GM19025 (cell line): ENCODE data around the gene CCDC38.
"Not testable (repeated sequence)": the region's sequence is repeated elsewhere in the genome, so short reads cannot be mapped to it uniquely, and the experiment has no call there.

ENCODE experiments used
- ATAC-seq: cut with Tn5 transposase; IDR thresholded peaks from one replicate; pipeline ENCODE4 v1.9.1; 2021; ENCODE audit warnings: mild to moderate bottlenecking, low read depth, moderate library complexity; ENCODE audit not compliant: unreplicated experiment

CCDC38 gene

DNA sequence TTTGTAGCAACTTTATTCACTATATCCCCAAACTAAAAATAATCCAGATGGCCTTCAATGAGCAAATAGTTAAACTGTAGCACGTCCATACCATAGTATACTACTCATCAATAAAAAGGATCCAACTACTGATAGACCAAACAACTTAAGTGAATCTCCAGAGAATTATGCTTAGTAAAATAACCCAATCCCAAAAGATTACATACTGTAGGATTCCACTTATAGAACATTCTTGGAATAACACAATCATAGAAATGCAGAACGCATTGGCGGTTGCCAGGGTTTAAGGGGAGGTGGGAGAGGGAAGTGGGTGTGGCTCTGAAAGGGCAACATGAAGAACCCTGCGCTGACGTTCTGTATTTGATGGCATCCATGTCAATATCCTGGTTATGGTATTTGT is 55.1 kb downstream of the CCDC38 start:
- ATAC-seq: no peak

DNA sequence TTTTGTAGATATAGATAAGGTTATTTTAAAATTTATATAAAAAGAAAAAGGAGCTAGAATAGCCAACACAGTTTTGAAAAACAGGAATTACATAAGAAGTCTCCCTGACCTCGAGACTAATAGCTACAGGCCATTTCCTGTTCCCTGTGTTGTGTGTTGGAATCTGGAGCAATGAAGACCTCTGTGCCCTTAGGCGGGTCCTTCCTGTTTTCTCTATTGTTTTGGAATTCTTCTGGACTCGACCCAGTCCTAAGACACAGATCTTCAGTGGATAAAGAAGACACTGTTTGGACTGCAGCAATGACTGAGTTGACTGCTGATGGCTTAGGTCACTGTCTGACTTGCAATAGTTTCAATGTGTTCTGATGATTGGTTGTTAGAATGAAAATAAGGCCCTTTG is 57.4 kb downstream of the CCDC38 start:
- ATAC-seq: no peak

DNA sequence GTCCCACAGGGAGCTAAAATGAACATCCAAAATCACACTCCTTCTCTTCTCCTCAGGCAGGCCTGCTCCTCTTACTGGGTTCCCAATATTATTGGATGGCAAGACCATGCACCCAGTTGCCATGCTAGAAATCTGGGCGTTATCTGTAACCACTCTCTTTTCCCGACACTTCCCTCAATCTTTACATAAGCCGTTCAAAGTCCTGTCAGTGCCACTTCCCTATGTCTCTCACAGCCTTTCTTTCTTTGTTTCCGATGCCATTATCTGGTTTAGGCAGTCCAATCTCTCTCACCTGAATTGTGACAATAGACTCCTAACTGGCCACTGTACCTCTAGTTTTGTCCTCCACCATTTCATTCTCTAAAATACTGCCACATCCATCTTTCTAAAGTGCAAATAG is 59.5 kb downstream of the CCDC38 start:
- no peak for ATAC-seq

DNA sequence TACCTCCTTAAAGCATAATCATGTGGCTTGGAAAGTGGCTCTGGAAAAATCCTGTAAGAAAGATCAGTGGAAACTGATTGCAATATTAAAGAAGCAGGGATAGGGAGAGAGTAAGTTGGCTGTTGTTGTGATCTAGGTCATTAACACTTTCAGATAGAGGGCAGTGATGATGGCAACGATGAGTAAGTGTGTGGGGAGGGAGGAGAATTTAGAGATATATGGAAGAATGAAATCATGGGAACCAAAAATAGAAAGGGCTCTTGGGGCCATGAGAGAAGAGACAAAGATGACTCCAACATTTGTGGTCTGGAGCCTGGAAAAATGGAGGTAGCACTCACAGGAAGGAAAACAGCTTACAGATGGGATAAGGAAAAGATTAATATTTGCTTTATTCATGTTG is 60.3 kb downstream of the CCDC38 start:
- no peak for ATAC-seq

DNA sequence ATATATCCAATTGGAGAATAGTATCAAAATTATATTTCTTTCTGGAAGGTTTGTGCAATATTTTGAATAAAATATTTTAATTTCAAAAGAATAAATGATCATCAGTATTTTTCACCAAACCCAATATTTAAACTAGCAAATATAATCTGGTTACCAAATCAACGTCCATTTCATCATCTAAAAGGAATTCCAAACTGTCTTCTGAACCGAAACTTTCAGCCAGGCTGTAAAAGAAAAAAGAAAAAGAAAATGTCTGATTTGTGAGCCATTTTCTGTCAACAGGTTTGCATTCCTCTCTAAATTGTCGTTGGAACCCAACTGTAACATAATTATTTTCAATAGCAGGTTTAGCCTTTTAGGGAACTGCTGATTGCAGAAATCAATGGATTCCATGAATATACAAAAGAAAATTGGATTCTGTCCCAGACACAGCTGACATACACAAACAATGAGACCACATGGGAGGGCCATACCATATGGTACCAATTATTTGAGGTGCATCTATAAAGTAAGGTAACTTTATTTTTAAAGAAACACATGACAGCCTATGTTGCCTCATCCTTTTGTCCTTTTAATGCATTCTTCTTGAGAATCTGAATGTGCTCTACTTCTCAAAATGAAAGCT is 61.0 kb downstream of the CCDC38 start:
- no peak for ATAC-seq

DNA sequence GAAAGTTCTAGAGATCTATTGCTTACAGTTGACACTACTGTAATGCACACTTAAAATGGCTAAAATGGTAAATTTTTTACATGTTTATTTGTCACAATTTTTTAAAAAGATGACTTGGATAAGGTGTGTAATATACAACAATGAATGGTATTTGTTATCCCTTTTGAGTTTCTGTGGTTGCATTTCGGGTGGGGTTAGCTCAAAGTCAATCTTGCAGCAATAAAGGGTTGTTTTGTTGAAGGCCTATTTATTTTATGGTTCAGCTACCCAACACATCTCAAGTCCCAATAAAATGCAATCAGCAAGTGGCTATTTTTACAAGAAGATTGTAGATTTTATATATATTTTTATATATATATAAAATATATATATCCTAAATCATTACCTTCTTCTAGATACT is 61.5 kb downstream of the CCDC38 start:
- ATAC-seq: no peak

DNA sequence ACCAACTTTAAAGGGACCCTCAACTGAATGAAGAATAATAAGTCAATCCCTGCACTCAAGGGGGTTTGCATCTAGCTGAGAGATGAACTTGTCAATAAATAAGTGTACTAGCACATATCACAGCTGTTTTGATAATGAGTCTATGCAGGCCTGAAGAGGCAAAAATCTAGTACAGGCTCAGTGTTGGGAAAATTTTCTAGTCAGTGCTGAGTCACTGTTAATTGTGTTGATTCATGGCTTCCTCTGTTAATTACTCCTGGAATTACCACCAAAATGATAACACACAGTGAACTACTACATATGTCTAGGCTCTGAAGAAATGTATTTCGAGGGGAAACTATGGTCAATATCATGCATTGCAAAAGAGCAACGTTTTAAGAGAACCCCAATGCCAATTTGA is 64.8 kb downstream of the CCDC38 start:
- ATAC-seq: no peak

DNA sequence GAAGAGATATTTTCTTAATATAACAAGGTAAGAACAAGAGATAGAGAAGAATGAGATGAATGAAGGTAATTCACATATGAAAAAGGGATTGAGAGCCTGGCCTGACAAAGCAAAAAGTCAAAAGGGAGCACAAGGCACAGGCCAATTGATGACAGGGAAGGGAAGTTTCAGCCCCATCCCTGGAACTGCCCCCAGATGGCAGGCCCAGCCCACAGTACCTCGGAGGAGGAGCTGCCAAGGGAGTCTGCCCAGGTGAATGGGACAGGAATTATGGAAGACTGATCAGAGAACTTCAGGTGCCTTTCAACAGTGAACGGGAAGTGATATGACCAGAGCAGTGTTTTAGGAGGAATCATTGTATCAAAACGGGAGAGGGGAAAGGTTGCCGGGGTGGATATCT is 68.0 kb downstream of the CCDC38 start:
- ATAC-seq: no peak

DNA sequence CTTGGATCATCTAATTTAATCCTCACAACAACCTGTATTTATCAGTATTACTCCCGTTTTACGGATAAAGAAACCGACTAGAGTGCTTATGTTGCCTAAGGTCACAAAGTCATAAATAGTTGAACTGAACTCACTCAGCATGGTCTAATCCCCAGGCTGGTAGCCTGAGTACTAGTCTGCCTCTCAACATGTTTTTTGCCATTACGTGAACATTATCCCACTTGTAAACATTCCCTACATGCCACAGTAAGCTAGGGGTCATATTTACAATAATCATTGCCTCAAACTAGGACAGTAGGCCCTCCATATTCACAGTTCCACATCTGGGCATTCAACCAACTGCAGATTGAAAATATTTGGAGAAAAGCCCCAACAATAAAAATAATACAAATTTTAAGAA is 71.5 kb downstream of the CCDC38 start:
- no peak for ATAC-seq

DNA sequence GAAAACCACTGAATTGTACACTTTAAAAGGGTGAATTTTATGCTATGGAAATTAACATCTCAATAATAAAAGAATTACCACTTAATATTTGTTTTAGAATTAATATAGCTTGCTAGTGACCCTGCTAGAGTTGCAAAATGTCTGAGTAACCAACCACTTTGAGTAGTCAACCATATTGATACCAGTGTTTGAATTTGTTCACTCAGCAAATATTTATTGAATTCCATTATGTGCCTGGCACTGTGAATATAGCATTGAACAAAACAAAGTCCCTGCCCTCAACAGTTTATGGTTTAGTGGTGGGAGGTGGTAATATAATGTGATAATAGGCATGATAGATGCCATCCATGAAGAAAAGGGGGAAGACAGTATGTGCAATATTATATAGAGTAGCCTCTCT is 79.1 kb downstream of the CCDC38 start:
- ATAC-seq: no peak

DNA sequence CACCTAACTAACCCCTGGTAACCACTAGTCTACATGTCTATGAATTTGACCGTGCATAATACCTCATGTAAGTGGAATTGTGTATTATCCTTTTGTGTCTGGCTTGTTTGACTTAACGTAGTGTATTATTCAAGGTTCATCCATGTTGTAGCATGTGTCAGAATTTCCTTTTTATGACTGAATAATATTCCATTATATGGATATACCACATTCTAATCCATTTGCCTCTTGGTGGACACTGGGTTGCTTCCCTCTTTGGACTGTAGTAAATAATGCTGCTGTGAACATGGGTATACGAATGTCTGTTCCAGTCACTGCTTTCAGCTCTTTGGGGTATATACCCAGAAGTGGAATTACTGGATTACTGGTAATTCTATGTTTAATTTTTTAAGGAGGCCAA is 80.4 kb downstream of the CCDC38 start:
- ATAC-seq: no peak

DNA sequence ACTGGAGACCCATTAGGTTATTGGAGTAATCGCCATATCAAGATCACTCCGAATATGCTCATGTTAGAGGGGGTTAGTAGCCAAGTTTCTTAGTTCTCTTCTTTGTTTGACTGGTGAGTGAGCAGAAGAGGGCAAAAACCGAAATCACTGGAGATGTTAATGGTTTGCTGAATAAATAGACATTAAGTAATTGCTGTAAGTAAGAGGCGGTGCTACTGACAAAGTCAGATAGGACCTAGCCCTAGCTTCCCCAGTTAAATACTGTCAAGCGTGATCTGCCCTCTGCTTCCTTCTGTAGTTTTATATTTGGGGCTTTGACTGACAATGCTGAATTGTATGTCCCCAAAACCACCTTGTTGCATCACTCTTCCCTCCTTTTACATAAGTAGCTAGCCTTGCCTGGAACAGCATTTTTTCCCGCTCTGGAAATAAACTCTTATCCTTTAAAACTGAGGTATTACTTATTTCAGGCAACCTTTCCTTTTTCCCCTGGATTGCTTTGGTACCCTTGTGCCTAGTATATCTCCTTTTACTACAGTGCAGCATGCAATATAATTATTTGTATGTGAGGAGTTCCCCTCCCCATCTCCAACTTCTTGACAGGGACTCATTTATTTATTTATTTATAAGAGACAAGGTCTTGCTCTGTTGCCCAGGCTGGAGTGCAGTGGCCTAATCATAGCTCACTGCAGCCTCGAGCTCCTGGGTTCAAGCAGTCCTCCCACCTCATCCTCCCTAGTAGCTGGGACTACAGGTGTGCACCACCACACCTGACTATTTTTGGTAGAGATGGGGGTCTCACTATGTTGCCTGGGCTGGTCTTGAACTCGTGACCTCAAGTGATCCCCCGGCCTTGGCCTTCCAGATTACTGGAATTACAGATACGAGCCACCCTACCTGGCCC is 82.2 kb downstream of the CCDC38 start:
- ATAC-seq: no peak

DNA sequence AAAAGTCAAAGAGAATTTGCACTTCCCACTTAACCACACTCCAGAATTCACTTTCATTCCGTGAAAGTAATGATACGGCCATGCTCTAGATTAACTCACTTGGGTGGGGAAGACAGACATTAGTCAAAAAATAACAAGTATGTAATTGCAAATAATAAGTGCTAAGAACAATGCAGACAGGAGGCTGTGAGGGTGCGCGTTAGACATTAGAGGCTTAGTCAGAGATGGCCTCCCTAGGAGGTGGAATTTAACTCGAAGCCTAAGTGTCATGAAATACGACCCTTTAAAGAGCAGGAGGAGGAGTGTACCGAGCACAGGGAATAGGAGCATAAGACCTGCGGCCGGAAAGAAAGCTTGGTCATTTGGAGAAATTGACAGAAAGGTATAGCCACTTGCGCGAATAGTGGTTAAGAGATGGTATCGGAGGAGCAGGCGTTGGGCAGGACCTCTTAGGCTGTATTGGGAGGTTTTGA is 83.0 kb downstream of the CCDC38 start:
- no peak for ATAC-seq

DNA sequence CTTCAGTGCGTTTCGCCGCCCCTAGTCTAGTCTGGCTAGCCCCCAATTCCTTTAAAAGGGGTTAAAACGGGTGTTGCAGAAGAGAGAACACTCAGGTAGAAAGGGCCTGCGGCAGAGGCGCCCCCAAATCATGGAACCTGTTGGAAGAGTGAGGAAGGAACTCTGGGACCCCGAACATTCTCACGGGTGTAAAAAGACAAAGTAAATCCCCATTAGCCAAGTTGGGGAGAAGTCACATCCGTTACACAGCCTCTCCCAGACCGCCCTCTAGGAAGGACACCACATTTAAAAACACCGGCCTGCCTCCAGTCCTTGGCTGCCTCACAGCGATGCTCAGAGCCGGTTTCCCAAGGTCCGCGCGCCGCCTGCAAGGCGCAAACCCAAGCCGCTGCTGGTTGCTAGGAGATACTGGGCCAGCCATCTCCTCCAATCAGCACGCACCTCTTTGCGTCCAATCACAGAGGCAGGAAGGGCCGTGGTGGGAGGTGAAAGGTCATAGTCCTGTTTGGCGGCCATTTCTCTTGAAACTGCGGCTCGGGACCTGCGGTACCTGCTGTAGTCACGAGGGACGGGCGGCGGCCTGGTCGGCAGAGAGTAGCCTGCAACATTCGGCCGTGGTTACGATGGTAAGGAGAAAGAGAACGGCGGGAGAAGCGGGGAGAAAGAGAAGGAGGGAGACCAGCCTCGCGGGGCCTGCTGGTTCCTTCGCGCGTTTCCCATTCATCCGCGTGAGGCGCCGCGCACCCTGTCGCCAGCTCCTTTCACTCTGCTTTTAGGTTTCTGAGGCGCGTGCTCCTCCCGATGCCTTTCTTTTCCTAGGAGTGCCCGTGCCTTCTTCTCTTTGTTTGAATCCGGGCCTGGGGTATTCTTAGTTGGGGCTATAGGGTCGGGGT is 83.7 kb downstream of the CCDC38 start, which contains the start of gene SNRPF:
Gene SNRPF (plus strand): TSS at position 502 of the 893 bp plus-strand sequence. CDS start 122 bp downstream, at position 624.
- ATAC-seq: peak; percentile 100

DNA sequence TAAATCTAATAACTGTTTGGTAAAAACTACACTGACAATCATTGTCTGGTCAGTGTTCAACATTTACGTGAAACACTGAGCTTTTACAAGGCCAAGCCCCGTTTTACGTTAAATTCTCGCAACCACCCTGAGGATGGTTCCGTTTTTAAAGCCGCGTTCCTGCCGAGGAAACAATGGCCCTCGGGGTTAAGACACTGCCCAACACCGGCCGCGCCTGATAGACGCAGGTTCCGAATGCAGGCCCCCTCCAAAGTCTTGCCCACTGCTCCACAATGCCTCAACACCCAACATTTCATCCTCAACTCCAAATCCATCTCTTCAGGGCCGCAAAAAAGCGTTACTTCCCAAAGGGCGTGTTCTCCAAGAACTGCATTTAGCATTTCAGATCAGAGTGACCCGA is 84.6 kb downstream of the CCDC38 start:
- no peak for ATAC-seq

DNA sequence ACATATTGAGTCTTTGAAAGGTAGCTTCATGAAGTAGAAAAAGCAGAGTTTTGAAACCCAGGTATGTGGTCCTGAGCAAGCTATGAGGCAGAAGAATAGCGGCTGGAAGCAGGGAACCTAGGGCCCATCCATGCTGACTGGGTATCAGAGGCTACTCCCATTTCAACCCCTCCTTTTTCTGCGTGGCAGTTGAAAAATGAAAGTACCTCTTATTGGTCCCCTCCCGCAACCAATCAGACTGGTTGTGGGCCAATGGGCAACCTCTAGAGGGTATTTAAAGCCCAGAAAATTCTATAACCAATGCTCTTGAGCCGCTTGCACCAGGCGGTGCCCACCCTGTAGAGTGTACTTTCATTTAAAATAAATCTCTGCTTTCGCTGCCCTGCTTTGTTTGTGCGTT is 85.3 kb downstream of the CCDC38 start:
- ATAC-seq: no peak

DNA sequence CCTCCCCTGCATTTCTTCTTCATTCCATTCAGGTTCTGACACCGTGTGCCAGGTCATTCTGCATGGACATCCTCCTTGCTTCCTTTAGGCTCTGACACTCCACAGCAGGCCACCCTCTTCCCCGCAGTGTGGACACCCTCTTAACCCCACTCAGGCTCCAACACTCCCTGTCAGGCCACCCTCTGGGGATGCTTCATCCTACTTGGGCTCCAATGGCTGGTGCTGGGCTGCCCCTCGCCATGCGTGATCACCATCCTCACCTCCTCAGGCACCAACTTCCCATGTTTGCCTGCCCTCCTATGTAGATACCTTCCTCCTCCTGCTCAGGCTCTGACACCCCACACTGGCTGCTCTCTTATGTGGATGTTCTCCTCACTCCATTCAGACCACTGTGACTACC is 90.3 kb downstream of the CCDC38 start:
- ATAC-seq: no peak

DNA sequence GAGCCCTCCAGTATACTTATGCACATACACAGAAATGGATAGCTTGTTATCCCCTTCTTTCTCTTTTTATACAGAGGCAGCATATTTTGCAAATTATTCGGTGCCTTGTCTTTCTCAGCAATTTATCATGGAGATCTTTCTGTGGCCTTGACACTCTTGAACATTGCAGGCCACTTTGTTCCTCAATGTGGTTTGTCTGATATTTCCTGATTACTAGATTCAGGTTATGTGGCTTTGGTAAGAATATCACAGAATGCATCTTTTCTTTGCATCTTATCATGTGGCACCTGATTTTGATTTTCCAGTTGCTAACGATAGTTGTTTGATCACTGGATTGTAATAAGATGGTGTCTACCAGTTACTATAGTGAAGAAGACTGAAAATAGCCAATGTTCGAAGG is 90.8 kb downstream of the CCDC38 start:
- ATAC-seq: no peak

DNA sequence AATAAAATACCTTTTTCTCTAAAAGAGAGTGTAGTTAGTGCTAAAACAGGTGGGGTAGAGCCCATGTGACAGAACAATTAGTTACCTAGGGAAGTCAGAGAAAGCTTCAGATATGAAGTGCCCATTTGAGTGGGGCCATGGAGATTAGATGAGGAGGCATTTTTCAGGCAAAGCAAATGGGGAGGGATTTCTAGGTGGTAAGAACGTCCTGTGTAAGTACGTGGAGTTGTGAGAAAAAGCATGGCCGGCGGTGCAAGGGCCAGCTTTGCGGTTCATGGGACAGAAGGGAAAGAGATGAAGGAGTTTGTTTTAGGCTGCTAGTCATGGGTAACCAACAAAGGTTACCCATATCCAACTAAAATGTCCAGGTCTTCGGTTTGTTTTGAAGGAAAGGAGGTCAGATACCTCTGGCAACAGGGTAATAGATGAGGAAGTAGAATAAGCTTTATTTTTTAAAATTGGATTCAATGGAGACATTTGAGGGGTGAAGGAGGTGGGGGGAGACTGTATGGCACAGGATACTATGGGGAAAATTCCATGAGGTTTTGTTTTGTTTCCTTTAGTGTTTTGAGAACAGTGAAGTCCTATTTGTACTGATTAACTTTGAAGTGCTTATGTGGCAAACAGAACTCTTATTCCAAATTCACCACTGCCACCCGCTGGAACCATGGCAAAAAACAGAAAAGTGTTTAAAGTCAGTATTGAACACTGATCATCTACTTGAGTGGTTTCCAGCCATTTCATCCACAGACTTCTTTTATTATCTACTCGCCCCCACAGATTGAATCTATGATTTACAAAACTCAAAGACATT is 93.6 kb downstream of the CCDC38 start:
- ATAC-seq: no peak

DNA sequence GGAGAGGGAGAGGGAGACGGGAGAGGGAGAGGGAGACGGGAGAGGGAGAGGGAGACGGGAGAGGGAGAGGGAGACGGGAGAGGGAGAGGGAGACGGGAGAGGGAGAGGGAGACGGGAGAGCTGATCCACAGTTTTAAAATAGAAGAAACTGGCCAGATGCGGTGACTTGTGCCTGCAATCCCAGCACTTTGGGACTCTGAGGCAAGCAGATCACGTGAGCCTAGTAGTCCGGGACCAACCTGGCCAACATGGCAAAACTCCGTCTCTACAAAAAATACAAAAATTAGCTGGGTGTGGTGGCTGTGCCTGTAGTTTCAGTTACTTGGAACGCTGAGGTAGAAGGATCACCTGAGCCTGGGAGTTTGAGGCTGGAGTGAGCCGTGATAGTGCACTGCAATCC is 100.0 kb downstream of the CCDC38 start:
- not testable (repeated sequence) for ATAC-seq
